Thoracic aorta (tissue), 2 donors: ENCODE data around the gene TAS2R19. TPM values are rescaled to one million over a fixed set of nuclear protein-coding genes. Genes with fewer than 3 reads are reported as not detected.

ENCODE experiments used
- ATAC-seq: fragments of 150-250 bp; one replicate; pipeline ENCODE4 v1.8.0; 2017; ENCODE audit warnings: low read depth; ENCODE audit not compliant: insufficient number of reproducible peaks, low FRiP score
- DNase-seq: peaks from one replicate; pipeline ENCODE4 v3.0.0-alpha.2; 2020; ENCODE audit warnings: low spot score
- H3K27ac ChIP-seq, 2 donors: fragments of 200-600 bp; sonication (generic); 1 replicate in 1 of 2; 2 replicates in 1 of 2; pipeline ENCODE4 v1.5.1; 2016; ENCODE audit warnings: mild to moderate bottlenecking in 2 of 2, moderate library complexity in 2 of 2
- H3K27me3 ChIP-seq: fragments of 200-600 bp; sonication (generic); replicated peaks from 2 replicates; pipeline ENCODE4 v1.6.0; 2016; ENCODE audit warnings: mild to moderate bottlenecking; ENCODE audit not compliant: insufficient read depth
- H3K36me3 ChIP-seq: fragments of 200-600 bp; sonication (generic); one replicate; pipeline ENCODE4 v1.5.1; 2016
- H3K4me1 ChIP-seq, 2 donors: fragments of 200-600 bp; sonication (generic); 1 replicate in 1 of 2; 2 replicates in 1 of 2; pipeline versions ENCODE4 v1.5.1 to v1.6.0; 2016; ENCODE audit warnings: low read depth in 2 of 2, mild to moderate bottlenecking in 1 of 2; ENCODE audit not compliant: control insufficient read depth in 1 of 2
- H3K4me3 ChIP-seq: fragments of 200-600 bp; sonication (generic); 2 replicates; pipeline ENCODE4 v1.5.1; 2016; ENCODE audit warnings: mild to moderate bottlenecking
- H3K9me3 ChIP-seq: fragments of 200-600 bp; sonication (generic); 2 replicates; pipeline ENCODE4 v1.5.1; 2016
- total RNA-seq, 2 donors: library from RNA; depleted of rRNA; stranded (reverse); fragments of >200 nt; gene quantifications; one replicate each; pipeline versions ENCODE4 v1.1.0 to v1.2.3, GENCODE V29; 2016
- TF ChIP-seq, protein P1 (sequence below): fragments of 200-600 bp; sonication (generic); IDR thresholded peaks from one replicate; pipeline ENCODE4 v1.5.1; 2019; ENCODE audit warnings: antibody characterized with exemption

The TAS2R19 gene
- total RNA-seq, 2 donors from 2014 or later: 8.3 to 13.1 TPM

DNA sequence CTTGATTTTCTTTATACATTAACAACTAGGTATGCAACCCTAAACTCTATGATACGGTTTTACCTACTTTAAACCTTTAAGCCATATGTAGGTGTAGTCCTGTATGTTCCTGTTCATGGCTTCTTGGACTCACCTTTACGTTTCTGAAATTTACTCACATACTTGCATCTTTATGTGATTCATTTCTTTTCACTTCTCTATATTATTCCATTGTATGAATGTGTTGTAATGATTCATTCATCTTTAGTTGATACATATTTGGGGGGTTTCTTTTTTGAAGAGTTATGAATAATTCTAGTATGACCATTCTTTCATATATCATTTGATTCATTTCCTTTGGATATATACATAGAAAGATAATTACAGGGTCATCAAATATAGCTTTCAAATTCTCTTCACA, 33.3 kb downstream of the TAS2R19 start:
- no peak for ATAC-seq
- Histone ChIP-seq H3K4me3 (no peak overlapping the region), H3K27me3 (no peaks in the 10 kb centered on the region), H3K4me1 (no peaks in the 10 kb centered on the region), H3K27ac (no peak overlapping the region), H3K36me3 (no peaks in the 10 kb centered on the region), H3K9me3 (no peaks in the 10 kb centered on the region)
- DNase-seq: no peak
- TF ChIP-seq, protein P1, sequence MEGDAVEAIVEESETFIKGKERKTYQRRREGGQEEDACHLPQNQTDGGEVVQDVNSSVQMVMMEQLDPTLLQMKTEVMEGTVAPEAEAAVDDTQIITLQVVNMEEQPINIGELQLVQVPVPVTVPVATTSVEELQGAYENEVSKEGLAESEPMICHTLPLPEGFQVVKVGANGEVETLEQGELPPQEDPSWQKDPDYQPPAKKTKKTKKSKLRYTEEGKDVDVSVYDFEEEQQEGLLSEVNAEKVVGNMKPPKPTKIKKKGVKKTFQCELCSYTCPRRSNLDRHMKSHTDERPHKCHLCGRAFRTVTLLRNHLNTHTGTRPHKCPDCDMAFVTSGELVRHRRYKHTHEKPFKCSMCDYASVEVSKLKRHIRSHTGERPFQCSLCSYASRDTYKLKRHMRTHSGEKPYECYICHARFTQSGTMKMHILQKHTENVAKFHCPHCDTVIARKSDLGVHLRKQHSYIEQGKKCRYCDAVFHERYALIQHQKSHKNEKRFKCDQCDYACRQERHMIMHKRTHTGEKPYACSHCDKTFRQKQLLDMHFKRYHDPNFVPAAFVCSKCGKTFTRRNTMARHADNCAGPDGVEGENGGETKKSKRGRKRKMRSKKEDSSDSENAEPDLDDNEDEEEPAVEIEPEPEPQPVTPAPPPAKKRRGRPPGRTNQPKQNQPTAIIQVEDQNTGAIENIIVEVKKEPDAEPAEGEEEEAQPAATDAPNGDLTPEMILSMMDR: no peak

DNA sequence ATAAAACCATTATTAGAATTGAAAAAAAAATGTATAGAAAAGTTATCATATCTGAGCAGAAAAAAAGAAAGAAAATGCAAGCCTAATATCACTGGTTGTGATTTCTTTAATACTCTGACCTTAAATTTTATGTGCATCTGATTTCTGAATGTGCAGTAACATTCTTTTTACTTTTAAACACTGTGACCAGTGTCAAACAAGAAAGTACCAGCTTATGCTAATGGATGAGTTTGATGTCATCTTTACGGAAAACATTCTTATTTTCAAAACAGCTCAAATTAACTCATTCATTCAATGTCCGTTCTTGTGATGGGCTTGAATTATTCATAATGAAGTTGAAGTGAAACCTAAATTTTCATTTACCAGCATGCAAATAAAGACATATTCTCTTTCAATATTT, 35.6 kb downstream of the TAS2R19 start, which contains the start of gene TAS2R50:
Gene TAS2R50, minus strand, starts transcription at position 101 of the 400 bp plus-strand sequence. Its CDS starts 52 bp downstream, at position 49.
- H3K4me1 ChIP-seq: no peaks in the 10 kb centered on the region
- no peaks in the 10 kb centered on the region for H3K9me3 ChIP-seq
- no peak within 1 kb of the TSS for H3K27ac ChIP-seq
- no peak for DNase-seq
- TF ChIP-seq, protein P1: no peak
- no peak within 1 kb of the TSS for H3K4me3 ChIP-seq
- H3K27me3 ChIP-seq: no peaks in the 10 kb centered on the region
- ATAC-seq: no peak
- H3K36me3 ChIP-seq: no peaks in the 10 kb centered on the region

GRCh38 chr12:10982244-10982643, 40.2 kb downstream of the TAS2R19 start:
- Histone ChIP-seq H3K4me3 (no peak overlapping the region), H3K9me3 (no peaks in the 10 kb centered on the region), H3K27ac (no peak overlapping the region), H3K36me3 (no peaks in the 10 kb centered on the region), H3K27me3 (no peaks in the 10 kb centered on the region), H3K4me1 (no peaks in the 10 kb centered on the region)
- no peak for ATAC-seq
- no peak for DNase-seq
- TF ChIP-seq, protein P1: no peak

- H3K27me3 ChIP-seq: no peaks in the 10 kb centered on the region
- TF ChIP-seq, protein P1: no peak
- H3K4me3 ChIP-seq: no peak overlapping the region
- H3K4me1 ChIP-seq: no peaks in the 10 kb centered on the region
- ATAC-seq (no peak), DNase-seq (no peak)
- no peaks in the 10 kb centered on the region for H3K9me3 ChIP-seq
- H3K27ac ChIP-seq: no peak overlapping the region
- H3K36me3 ChIP-seq: no peaks in the 10 kb centered on the region
Observed at GRCh38 chr12:10974965-10975364, 47.5 kb downstream of the TAS2R19 start.

Other genes starting within 250 kb of the TAS2R19 start
- gene TAS2R7, start 220.0 kb downstream of the TAS2R19 start, total RNA-seq: not detected
- not detected for gene TAS2R8, start 215.3 kb downstream of the TAS2R19 start, total RNA-seq
- gene TAS2R9, start 212.5 kb downstream of the TAS2R19 start, total RNA-seq: not detected
- gene TAS2R10, start 196.3 kb downstream of the TAS2R19 start, total RNA-seq: 1 to 10 TPM in 1 of 2 donors, not detected in 1; 4.6 TPM
- 10 to 100 TPM in 1 of 2 donors, 1 to 10 TPM in 1; 5.7 to 22.7 TPM for gene PRR4, start 173.1 kb downstream of the TAS2R19 start, total RNA-seq
- gene PRH1, start 138.4 kb downstream of the TAS2R19 start, total RNA-seq: 10 to 100 TPM; 18.5 to 30.5 TPM
- 1 to 10 TPM; 3.1 to 7.3 TPM for gene TAS2R13, start 113.1 kb downstream of the TAS2R19 start, total RNA-seq
- gene PRH2, start 93.4 kb downstream of the TAS2R19 start, total RNA-seq: not detected
- 1 to 10 TPM; 1.9 to 5.4 TPM for gene TAS2R14, start 83.4 kb downstream of the TAS2R19 start, total RNA-seq
- gene TAS2R50, start 35.7 kb downstream of the TAS2R19 start, total RNA-seq: 1 to 10 TPM; 1.5 to 7.1 TPM
- gene TAS2R20, start 24.3 kb downstream of the TAS2R19 start, total RNA-seq: 1 to 10 TPM; 1.8 to 5.8 TPM
- 1 to 10 TPM; 2.7 to 9.5 TPM for gene TAS2R31, start 8.8 kb upstream of the TAS2R19 start, total RNA-seq
- gene TAS2R46, start 39.7 kb upstream of the TAS2R19 start, total RNA-seq: 1 to 10 TPM; 1.2 to 3.0 TPM
- gene TAS2R43, start 69.7 kb upstream of the TAS2R19 start, total RNA-seq: 1 to 10 TPM; 2.7 to 6.3 TPM
- gene TAS2R30, start 112.0 kb upstream of the TAS2R19 start, total RNA-seq: 10 to 100 TPM in 1 of 2 donors, 1 to 10 TPM in 1; 4.1 to 15.1 TPM
- gene SMIM10L1, start 148.6 kb upstream of the TAS2R19 start, total RNA-seq: 10 to 100 TPM in 1 of 2 donors, 1 to 10 TPM in 1; 4.7 to 10.4 TPM
- gene TAS2R42, start 164.3 kb upstream of the TAS2R19 start, total RNA-seq: not detected
- gene PRB3, start 247.1 kb upstream of the TAS2R19 start, total RNA-seq: not detected